ENCODE measurements around the gene STMND1. TPM values are rescaled to one million over a fixed set of nuclear protein-coding genes. Genes with fewer than 3 reads are reported as not detected.

The STMND1 gene
- polyA plus RNA-seq, 1 donor from 2014 or later, result 0.59 TPM

GRCh38 chr6:17172836-17173470 is 71.1 kb downstream of the STMND1 start:
- Histone ChIP-seq H3K9ac (ENCODE audit: low read length) (no peak overlapping the region), H2AFZ (ENCODE audit: low read depth, low read length) (no peak overlapping the region), H3F3A (ENCODE audit: insufficient read depth, low read length, poor library complexity, severe bottlenecking) (no peaks in the 10 kb centered on the region), H3K36me3 (ENCODE audit: insufficient read depth, low read length) (no peaks in the 10 kb centered on the region), H3K27me3 (ENCODE audit: insufficient read depth, low read depth, low read length) (no peaks in the 10 kb centered on the region), H3K4me2 (ENCODE audit: low read length) (no peak overlapping the region), H3K9me3 (ENCODE audit: low read length) (no peaks in the 10 kb centered on the region), H3K79me2 (replicated peaks; ENCODE audit: insufficient read depth, low read length) (no peaks in the 10 kb centered on the region), H3K4me3 (ENCODE audit: low read length) (no peak overlapping the region), H3K27ac (ENCODE audit: low read length) (no peak overlapping the region), H3K9me2 (ENCODE audit: insufficient read depth, low read length) (no peaks in the 10 kb centered on the region), H4K20me1 (ENCODE audit: insufficient read depth) (no peaks in the 10 kb centered on the region)
- TF ChIP-seq SMC3 (conservative IDR thresholded peaks at IDR 0.05; ENCODE audit: poor library complexity) (no peak), RAD21 (conservative IDR thresholded peaks at IDR 0.05) (no peak), EP300 (conservative IDR thresholded peaks at IDR 0.05; ENCODE audit: poor library complexity, severe bottlenecking) (no peak), POLR2AphosphoS5 (IDR thresholded peaks at IDR 0.05) (no peak), EZH2 (IDR thresholded peaks at IDR 0.05; ENCODE audit: borderline replicate concordance, insufficient read depth, low read length, poor library complexity, severe bottlenecking) (no peak), TAF1 (IDR thresholded peaks at IDR 0.05; ENCODE audit: low read depth) (no peak), MXI1 (conservative IDR thresholded peaks at IDR 0.05; ENCODE audit: poor library complexity, severe bottlenecking) (no peak)
- TF ChIP-seq, protein P1, sequence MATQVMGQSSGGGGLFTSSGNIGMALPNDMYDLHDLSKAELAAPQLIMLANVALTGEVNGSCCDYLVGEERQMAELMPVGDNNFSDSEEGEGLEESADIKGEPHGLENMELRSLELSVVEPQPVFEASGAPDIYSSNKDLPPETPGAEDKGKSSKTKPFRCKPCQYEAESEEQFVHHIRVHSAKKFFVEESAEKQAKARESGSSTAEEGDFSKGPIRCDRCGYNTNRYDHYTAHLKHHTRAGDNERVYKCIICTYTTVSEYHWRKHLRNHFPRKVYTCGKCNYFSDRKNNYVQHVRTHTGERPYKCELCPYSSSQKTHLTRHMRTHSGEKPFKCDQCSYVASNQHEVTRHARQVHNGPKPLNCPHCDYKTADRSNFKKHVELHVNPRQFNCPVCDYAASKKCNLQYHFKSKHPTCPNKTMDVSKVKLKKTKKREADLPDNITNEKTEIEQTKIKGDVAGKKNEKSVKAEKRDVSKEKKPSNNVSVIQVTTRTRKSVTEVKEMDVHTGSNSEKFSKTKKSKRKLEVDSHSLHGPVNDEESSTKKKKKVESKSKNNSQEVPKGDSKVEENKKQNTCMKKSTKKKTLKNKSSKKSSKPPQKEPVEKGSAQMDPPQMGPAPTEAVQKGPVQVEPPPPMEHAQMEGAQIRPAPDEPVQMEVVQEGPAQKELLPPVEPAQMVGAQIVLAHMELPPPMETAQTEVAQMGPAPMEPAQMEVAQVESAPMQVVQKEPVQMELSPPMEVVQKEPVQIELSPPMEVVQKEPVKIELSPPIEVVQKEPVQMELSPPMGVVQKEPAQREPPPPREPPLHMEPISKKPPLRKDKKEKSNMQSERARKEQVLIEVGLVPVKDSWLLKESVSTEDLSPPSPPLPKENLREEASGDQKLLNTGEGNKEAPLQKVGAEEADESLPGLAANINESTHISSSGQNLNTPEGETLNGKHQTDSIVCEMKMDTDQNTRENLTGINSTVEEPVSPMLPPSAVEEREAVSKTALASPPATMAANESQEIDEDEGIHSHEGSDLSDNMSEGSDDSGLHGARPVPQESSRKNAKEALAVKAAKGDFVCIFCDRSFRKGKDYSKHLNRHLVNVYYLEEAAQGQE (IDR thresholded peaks at IDR 0.05; ENCODE audit: borderline replicate concordance), result no peak
- TF ChIP-seq, protein P2, sequence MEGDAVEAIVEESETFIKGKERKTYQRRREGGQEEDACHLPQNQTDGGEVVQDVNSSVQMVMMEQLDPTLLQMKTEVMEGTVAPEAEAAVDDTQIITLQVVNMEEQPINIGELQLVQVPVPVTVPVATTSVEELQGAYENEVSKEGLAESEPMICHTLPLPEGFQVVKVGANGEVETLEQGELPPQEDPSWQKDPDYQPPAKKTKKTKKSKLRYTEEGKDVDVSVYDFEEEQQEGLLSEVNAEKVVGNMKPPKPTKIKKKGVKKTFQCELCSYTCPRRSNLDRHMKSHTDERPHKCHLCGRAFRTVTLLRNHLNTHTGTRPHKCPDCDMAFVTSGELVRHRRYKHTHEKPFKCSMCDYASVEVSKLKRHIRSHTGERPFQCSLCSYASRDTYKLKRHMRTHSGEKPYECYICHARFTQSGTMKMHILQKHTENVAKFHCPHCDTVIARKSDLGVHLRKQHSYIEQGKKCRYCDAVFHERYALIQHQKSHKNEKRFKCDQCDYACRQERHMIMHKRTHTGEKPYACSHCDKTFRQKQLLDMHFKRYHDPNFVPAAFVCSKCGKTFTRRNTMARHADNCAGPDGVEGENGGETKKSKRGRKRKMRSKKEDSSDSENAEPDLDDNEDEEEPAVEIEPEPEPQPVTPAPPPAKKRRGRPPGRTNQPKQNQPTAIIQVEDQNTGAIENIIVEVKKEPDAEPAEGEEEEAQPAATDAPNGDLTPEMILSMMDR (IDR thresholded peaks at IDR 0.05; ENCODE audit: poor library complexity, severe bottlenecking), result no peak

DNA sequence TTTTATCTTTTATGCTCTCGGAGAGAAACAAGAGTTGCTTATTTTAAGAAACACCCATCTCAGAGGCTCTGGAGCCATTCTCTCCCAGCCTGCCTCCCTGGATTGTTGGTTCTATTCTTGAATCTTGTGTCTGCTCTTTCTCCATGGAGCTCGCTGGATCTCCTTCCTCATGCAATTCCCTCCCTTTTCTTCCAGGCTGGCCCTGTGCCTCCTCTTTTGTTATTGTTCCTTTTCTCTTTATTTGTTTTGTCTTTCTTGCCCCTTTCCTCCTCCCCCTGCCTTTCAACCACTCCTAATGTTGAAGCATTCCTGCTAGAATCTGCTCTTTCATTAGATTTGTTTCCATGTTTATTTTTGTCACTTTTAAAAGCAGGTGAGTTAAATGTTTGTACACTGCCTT is 76.5 kb downstream of the STMND1 start:
- Histone ChIP-seq H3K4me2 (ENCODE audit: low read length) (no peak overlapping the region), H4K20me1 (ENCODE audit: insufficient read depth) (no peaks in the 10 kb centered on the region), H3K27me3 (ENCODE audit: insufficient read depth, low read depth, low read length) (no peaks in the 10 kb centered on the region), H3K9ac (ENCODE audit: low read length) (no peak overlapping the region), H3K9me3 (ENCODE audit: low read length) (no peaks in the 10 kb centered on the region), H3K4me3 (ENCODE audit: low read length) (no peak overlapping the region), H2AFZ (ENCODE audit: low read depth, low read length) (no peak overlapping the region), H3K36me3 (ENCODE audit: insufficient read depth, low read length) (no peaks in the 10 kb centered on the region), H3F3A (ENCODE audit: insufficient read depth, low read length, poor library complexity, severe bottlenecking) (no peaks in the 10 kb centered on the region), H3K9me2 (ENCODE audit: insufficient read depth, low read length) (no peaks in the 10 kb centered on the region), H3K27ac (ENCODE audit: low read length) (no peak overlapping the region), H3K79me2 (replicated peaks; ENCODE audit: insufficient read depth, low read length) (no peaks in the 10 kb centered on the region)
- TF ChIP-seq, protein P1 (IDR thresholded peaks at IDR 0.05; ENCODE audit: borderline replicate concordance), result no peak
- TF ChIP-seq SMC3 (conservative IDR thresholded peaks at IDR 0.05; ENCODE audit: poor library complexity), result no peak
- TF ChIP-seq RAD21 (conservative IDR thresholded peaks at IDR 0.05), result no peak
- no peak for TF ChIP-seq TAF1 (IDR thresholded peaks at IDR 0.05; ENCODE audit: low read depth)
- TF ChIP-seq EP300 (conservative IDR thresholded peaks at IDR 0.05; ENCODE audit: poor library complexity, severe bottlenecking), result no peak
- no peak for TF ChIP-seq POLR2AphosphoS5 (IDR thresholded peaks at IDR 0.05)
- no peak for TF ChIP-seq MXI1 (conservative IDR thresholded peaks at IDR 0.05; ENCODE audit: poor library complexity, severe bottlenecking)
- TF ChIP-seq, protein P2 (IDR thresholded peaks at IDR 0.05; ENCODE audit: poor library complexity, severe bottlenecking), result no peak
- no peak for TF ChIP-seq EZH2 (IDR thresholded peaks at IDR 0.05; ENCODE audit: borderline replicate concordance, insufficient read depth, low read length, poor library complexity, severe bottlenecking)

Measured in neural cell (in vitro differentiated cells).